Erythroblast (primary cell): ENCODE results near the gene PLGRKT.

Source experiments
- DNase-seq, 2 experiments: peaks; one replicate each; lab custom pipeline; 2025; lab: John Stamatoyannopoulos, UW
- GATA1 ChIP-seq: IDR thresholded peaks from 2 replicates; pipeline ENCODE4 v1.6.1; 2011; ENCODE audit warnings: low read depth, mild to moderate bottlenecking, control low read depth, low read length, moderate library complexity
- POLR2A ChIP-seq: IDR thresholded peaks from 2 replicates; pipeline ENCODE4 v1.6.1; 2011; ENCODE audit warnings: mild to moderate bottlenecking, low read length

Gene PLGRKT

GRCh38 chr9:5393497-5393896 lies 44.2 kb downstream of the PLGRKT start:
- DNase-seq: no peak
- TF ChIP-seq POLR2A: no peak
- no peak for TF ChIP-seq GATA1

DNA sequence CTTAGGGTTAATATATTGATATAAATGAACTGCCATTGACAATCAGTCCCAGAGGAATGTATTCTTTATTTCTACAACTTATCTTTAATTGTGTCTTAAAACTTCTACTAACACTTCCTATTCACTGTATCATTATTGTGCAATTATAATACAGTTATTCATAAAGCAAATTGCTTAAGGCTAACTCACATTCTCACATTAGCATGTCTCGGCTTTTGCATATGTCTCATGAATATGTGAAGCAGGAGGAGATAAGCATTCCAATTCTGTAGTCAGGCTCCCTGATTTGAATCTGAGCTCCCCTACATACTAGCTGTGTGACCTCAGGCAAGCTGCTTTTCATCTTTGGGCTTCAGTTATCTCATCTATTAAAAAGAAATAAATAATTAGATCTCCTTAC lies 45.4 kb downstream of the PLGRKT start:
- TF ChIP-seq GATA1 (no peak), POLR2A (no peak)
- DNase-seq: no peak

DNA sequence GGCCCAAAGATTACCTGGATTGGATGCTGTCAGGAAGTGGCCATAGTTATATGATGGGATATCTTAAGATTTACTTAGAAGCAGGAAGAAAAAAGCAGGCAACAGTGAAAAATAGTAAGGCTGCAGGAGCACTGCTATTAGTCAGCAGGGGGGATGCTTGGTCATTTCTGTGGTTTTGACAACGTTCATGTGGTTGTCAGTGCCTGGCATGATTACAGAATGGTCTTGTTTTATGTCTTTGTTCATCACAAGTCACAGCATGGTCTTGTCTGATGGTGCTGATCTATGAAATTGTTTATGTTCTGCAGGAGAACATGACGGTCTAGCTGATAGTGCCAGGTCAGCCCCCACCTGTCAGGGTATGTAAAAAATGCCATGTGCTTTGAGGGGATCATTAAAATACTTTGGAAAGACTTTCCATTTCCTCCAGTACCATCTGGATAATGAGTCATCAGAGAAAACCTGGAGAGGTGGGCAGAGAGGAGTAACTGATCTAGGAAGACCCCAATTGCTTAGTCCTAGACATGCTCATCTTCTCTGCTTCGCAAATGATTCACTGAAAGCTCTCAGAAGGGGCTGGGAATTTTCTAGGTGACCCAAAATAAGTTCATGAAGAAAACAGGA lies 48.5 kb downstream of the PLGRKT start:
- peak in 1 of 2 experiments; percentile 6 for DNase-seq
- TF ChIP-seq GATA1 (no peak), POLR2A (no peak)

GRCh38 chr9:5388026-5388819 lies 49.5 kb downstream of the PLGRKT start:
- TF ChIP-seq GATA1 (no peak), POLR2A (no peak)
- no peak for DNase-seq

GRCh38 chr9:5384436-5384835 lies 53.3 kb downstream of the PLGRKT start:
- DNase-seq: peak in 1 of 2 experiments; percentile 25
- no peak for TF ChIP-seq GATA1

- TF ChIP-seq GATA1: no peak
- no peak for TF ChIP-seq POLR2A
- DNase-seq: no peak
Observed at GRCh38 chr9:5382479-5382878, 55.2 kb downstream of the PLGRKT start.

- DNase-seq: no peak
Observed at GRCh38 chr9:5375790-5376477, 61.8 kb downstream of the PLGRKT start.

GRCh38 chr9:5375091-5375490 lies 62.6 kb downstream of the PLGRKT start:
- TF ChIP-seq GATA1 (no peak), POLR2A (no peak)
- DNase-seq: no peak

More at GRCh38 chr9:5375790-5376477, 61.8 kb downstream of the PLGRKT start:
- TF ChIP-seq POLR2A (no peak), GATA1 (no peak)

DNA sequence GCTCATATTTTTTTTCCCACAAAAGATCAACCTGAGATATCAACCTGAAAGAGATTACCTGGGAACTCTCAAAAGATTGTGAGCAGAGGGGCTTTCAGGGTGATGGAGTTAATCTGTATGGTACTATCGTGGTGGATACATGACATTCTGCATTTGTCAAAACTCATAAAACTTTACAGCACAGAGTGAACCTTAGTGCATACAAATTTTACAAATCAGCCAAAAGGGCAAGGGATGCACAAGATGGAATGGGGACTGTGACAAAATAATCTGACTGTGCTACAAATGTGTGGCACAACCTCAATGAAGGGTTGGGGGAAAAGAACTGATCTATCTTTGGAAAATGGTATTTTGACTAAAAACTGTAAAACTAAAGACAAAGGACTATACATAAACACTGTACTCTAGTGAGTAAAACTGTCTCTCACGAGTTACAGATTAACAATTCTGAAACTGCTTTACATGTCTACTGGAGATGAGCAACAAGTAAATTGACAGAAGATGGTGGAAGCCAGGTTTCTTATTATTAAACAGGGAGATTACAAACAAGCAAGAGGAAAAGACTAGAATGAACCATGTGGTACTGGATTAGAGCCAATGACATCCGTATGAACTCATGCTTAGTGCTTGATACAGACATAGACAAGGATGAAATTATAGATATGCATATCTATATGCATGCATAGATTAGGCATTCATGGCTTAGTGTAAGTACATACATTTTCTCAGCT lies 73.3 kb downstream of the PLGRKT start:
- TF ChIP-seq GATA1 (no peak), POLR2A (no peak)
- DNase-seq: peak in 1 of 2 experiments; percentile 20

DNA sequence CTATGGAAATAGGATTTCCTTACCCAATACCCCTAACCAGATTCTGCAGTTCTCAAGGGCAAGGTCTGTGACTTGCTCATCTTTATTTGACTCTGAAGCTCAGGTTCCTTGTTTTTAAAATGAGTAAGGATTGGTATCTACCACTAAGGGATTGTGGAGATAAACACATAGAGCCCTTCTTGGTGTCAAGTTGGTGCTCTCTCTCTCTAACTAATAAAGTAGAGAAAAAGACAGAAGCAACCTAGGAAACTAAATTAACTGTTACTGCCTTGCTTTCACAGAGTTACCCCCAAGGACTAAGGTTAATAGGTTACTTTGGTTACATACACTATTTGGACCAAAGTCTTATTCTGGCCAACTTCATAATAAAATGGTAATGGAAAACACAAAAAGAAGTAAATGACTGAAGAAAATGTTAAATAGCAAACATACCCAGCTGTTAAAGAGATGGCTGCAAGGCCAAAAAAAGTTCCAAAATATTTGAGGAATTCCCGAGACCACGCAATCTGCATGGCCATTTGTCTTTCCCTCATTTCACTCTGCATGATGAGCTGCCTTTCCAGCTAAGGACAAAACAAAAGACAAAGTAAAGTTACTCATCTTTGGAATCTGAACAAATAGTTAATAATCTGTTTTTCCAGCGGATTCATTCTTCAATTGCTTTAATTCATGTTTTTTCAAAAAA lies 76.3 kb downstream of the PLGRKT start:
- DNase-seq: no peak
- TF ChIP-seq POLR2A: no peak
- no peak for TF ChIP-seq GATA1

DNA sequence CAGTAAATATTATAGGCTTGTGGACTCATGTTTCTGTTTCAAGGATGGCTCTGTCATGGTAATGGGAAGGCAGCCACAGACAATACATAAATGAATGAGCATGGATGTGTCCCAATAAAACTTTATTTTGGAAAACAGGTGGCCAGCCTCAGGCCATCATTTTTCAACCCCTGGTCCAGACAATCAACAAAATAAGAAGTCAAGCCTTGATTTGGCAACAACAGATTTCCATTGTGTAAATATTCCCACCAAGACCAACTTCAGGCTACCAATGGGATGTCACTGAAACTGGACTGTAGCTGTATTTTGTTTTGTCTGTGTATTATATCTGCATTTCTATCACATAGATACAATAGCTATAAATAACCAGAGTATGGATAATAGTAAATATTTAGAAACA lies 77.4 kb downstream of the PLGRKT start:
- TF ChIP-seq GATA1: no peak
- DNase-seq: no peak

GRCh38 chr9:5357431-5358105 lies 80.2 kb downstream of the PLGRKT start:
- TF ChIP-seq POLR2A (no peak), GATA1 (no peak)
- no peak for DNase-seq
